GM12864 (cell line): ENCODE data around the gene FGF23.

Source experiments
- DNase-seq: peaks from one replicate; pipeline ENCODE4 v3.0.0-alpha.2; 2011; ENCODE audit warnings: low read depth
- H3K4me3 ChIP-seq: 2 replicates; pipeline ENCODE4 v1.5.1; 2011; ENCODE audit warnings: mild to moderate bottlenecking, low read depth, low read length, control low read depth
- TF ChIP-seq, protein P1 (sequence below): IDR thresholded peaks from 2 replicates; pipeline ENCODE4 v1.5.1; 2011; ENCODE audit warnings: low read depth, mild to moderate bottlenecking, moderate library complexity, low read length, control low read depth, inconsistent platforms; ENCODE audit errors: missing control alignments

Gene FGF23

DNA sequence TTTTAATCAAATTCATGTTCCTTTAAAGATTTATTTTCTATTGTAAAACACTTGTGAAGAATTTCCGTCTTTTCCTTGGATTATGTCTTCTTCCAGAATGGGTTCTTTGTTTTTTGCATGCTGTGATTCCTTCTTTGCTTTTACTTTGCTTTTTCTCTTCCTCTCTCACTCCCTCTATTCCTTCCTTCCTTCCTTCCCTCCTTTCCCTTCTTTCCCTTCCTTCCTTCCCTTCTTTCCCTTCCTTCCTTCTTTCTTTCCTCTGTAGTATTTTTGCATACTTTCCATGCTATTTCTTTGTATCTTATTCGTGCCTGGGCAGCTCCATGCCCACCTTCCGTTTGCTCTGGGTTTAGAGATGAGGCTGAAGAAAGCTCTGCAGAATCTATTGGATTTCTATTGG lies 21.6 kb upstream of the FGF23 start:
- TF ChIP-seq, protein P1, sequence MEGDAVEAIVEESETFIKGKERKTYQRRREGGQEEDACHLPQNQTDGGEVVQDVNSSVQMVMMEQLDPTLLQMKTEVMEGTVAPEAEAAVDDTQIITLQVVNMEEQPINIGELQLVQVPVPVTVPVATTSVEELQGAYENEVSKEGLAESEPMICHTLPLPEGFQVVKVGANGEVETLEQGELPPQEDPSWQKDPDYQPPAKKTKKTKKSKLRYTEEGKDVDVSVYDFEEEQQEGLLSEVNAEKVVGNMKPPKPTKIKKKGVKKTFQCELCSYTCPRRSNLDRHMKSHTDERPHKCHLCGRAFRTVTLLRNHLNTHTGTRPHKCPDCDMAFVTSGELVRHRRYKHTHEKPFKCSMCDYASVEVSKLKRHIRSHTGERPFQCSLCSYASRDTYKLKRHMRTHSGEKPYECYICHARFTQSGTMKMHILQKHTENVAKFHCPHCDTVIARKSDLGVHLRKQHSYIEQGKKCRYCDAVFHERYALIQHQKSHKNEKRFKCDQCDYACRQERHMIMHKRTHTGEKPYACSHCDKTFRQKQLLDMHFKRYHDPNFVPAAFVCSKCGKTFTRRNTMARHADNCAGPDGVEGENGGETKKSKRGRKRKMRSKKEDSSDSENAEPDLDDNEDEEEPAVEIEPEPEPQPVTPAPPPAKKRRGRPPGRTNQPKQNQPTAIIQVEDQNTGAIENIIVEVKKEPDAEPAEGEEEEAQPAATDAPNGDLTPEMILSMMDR, result no peak
- H3K4me3 ChIP-seq, result no peak overlapping the region
- no peak for DNase-seq

DNA sequence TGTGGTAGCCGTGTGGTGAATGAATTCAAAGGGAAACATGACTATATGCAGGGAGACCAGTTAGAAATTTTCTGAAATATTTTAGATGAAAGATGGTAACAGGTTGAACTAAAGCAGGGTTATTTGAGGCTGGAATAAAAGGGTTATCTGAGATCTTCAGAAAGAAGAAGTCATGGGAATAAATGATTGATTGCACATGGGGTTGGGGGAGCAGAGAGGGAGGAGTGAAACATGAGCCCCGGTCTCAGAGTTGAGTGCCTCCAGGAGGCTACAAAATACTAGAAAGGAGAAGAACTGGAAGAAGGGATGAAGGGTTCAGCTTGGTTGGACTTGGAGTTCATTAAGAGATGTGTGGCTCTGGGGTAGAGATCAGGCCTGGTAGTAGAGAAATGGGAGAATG lies 16.3 kb upstream of the FGF23 start:
- TF ChIP-seq, protein P1, result no peak
- no peak overlapping the region for H3K4me3 ChIP-seq
- no peak for DNase-seq

DNA sequence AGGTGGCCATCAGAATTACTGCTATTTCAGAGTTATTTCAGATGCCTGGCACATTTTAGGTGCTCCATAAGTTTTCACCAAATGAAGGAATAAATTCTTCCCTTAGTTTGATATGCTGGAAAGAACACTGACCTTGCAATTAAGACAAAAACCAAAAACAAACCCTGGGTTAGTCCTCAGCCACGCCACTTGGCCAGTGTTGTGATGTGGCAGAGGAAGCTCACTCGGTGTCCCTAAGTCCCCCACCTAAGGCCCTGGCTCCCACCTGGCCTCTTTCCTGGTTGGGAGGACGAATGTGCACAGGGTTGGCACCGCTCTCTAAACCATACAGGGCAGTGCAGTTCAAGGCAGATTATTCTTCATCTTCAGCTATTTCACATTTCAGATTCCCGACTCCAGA lies 13.7 kb upstream of the FGF23 start:
- DNase-seq, result no peak
- TF ChIP-seq, protein P1, result no peak
- no peak overlapping the region for H3K4me3 ChIP-seq

DNA sequence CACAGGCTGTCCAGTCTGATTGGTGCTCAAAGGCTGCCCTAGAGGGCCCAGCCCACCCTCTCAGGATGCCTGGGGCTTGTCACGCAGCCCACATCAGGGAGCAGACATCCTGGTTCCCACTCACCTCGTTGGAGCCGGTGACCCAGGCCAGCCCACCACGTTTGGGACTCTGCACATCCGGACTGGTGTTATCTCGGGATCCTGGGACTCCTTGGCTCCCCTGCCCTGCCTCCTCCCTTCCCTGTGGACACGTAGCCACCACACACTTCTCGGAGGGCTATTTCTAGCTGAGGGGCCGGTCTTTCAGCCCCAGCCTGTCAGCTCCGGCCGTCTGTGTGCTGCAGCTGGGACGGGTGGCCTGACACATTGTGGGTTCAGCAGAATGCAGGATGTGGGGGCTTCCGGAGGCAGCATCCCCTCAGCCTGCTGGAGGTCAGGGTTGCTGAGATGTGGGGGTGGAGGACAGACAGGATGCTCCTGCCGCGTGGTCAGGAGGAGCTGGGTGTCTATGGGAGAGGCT lies 12.8 kb upstream of the FGF23 start:
- TF ChIP-seq, protein P1, result no peak
- H3K4me3 ChIP-seq, result no peak overlapping the region
- DNase-seq, result no peak

DNA sequence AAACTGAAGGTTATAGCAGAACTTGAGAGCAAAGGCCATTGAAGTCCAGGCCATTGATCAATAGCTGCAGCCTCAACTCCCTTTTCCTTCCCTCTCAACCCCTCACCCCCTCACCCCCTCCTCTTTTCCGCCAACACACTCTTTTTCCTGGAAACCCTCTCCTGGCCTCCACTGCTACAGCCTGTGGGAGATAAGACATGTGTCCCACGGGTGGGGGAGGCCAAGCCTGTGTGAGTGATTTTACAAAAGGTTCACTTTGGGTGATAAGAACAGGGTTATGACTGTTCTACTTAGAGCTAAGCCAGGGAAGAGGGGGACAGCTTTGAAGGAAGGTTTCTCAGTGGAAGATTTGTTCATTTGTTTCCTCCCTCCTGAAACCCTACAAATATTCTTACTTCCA lies 9.2 kb upstream of the FGF23 start:
- DNase-seq, result no peak
- no peak overlapping the region for H3K4me3 ChIP-seq
- TF ChIP-seq, protein P1, result no peak

DNA sequence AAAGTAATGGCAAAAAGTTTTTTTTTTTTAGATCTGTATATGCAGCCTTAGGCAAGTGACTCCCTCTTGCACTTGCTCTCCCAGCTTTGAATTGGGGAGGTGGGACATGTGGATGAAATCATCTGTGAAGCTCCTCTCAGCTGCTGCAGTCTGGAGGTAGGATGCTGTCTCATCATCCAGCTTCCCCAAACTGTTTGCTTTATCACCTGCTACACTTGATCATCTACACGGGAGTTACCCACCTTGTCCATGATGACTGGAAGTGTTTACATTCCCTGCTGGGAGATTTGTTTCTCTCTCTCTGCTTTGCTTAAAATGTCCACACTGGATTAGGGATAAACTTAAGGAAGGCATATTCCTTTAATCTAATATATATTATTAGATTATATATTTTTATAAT lies 8.5 kb upstream of the FGF23 start:
- no peak for DNase-seq
- H3K4me3 ChIP-seq, result no peak overlapping the region
- TF ChIP-seq, protein P1, result no peak

DNA sequence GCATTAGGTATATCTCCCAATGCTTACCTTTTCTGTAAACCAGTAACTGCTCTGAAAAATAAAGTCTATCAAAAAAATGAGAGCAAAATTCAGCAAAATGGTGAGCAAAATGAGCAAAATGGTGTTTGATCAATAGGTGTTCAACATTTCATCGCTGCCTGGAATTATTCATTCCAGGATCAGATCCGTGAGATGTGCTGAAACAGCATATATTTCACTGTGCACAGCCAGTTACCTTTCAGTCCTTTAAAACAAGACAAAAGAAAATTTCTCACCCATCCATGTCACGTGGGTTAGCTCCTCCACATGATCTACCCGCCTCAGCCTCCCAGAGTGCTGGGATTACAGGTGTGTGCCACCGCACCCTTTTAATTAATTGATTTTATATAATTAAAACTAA lies 8.1 kb upstream of the FGF23 start:
- TF ChIP-seq, protein P1, result no peak
- DNase-seq, result no peak
- H3K4me3 ChIP-seq, result no peak overlapping the region
